ENCODE data around the gene CEP128.

Gene CEP128

DNA sequence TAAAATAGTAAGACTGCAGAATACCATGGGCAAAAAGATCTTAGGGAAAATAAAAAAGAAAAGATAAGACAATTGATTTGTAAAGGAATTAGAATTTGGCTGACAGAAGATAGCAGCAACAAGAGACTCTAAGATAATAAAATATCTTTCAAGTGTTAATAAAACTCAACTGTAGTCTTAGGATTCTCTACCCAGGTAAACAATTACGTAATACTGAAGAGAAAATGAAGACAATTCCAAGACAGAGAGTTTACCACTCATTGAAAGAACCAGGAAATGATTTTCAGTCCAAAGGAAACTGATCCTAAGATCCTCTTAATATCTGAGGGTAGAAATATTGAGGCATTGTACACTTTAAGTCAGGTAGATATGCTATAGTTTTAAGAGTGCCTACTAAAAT, 321.1 kb downstream of the CEP128 start:
- no peak overlapping the region for H3K4me3 ChIP-seq (ENCODE audit: low read depth, low read length)
- no peak for DNase-seq (ENCODE audit: low read depth)
- TF ChIP-seq, protein P1, sequence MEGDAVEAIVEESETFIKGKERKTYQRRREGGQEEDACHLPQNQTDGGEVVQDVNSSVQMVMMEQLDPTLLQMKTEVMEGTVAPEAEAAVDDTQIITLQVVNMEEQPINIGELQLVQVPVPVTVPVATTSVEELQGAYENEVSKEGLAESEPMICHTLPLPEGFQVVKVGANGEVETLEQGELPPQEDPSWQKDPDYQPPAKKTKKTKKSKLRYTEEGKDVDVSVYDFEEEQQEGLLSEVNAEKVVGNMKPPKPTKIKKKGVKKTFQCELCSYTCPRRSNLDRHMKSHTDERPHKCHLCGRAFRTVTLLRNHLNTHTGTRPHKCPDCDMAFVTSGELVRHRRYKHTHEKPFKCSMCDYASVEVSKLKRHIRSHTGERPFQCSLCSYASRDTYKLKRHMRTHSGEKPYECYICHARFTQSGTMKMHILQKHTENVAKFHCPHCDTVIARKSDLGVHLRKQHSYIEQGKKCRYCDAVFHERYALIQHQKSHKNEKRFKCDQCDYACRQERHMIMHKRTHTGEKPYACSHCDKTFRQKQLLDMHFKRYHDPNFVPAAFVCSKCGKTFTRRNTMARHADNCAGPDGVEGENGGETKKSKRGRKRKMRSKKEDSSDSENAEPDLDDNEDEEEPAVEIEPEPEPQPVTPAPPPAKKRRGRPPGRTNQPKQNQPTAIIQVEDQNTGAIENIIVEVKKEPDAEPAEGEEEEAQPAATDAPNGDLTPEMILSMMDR (conservative IDR thresholded peaks at IDR 0.05; ENCODE audit: low read depth, low read length) = no peak

DNA sequence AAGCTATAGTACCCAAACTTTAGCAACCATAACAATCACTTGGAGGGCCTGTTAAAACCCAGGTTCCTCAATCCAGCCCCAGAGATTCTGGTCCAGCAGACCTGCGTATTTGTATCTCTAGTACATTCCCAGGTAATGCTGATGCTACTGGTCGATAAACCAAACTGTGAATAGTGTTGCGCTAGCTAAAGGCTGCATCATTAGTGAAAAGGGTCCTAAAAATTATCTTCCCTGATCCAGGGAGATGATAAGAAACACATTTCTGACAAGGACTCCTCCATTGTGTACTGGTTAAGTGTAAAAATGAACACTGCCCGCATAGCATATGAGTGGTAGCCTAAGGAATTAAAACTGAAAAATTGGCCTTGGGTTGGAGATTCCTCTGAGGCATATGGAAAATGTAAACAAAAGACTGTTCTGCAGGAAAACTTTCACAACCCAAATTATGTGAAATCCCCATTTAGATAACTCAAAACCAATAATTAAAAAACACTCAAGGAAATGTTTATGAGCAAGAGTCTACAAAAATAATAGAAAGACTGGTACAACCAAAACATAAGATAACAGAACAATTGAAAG, 322.7 kb downstream of the CEP128 start:
- TF ChIP-seq, protein P1 (conservative IDR thresholded peaks at IDR 0.05; ENCODE audit: low read depth, low read length) = no peak
- H3K4me3 ChIP-seq (ENCODE audit: low read depth, low read length) = no peak overlapping the region
- no peak for DNase-seq (ENCODE audit: low read depth)

DNA sequence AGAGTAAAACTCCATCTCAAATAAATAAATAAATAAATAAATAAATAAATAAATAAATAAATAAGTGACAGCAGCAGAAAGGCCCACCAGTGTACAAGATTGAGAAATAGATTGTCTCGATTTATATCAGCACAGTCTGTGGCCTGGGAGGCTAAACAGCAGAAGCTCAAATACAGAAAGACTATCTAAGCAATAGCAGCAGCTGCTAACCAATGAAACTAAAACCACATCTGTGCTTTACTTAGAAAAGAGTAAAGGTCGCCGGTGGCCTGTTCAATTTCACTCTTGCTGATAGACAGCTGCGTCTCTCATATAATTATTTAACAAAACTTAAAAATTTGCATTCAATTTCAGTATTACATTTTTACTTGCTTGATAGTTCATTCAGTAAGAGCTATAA, 325.7 kb downstream of the CEP128 start:
- no peak for DNase-seq (ENCODE audit: low read depth)
- H3K4me3 ChIP-seq (ENCODE audit: low read depth, low read length) = no peak overlapping the region
- TF ChIP-seq, protein P1 (conservative IDR thresholded peaks at IDR 0.05; ENCODE audit: low read depth, low read length) = no peak

DNA sequence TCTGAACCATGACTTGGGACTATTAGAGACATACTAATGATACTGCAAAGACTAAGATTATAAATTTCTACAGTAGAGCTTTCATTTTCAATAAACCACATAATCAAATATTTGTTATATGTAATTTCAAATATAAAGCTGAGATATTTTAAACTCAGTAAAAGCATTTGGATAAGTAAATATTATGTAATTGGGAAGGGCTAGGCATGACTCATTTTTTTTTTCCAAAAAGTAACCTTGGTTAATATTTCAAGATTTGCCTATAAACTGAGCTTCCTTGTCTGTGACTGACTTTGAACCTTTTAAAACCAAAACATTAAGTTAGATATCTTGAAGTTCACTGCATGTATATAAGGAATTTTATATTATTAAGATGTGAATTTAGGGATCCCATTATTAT, 332.5 kb downstream of the CEP128 start:
- H3K4me3 ChIP-seq (ENCODE audit: low read depth, low read length) = no peak overlapping the region
- DNase-seq (ENCODE audit: low read depth) = no peak
- TF ChIP-seq, protein P1 (conservative IDR thresholded peaks at IDR 0.05; ENCODE audit: low read depth, low read length) = no peak

DNA sequence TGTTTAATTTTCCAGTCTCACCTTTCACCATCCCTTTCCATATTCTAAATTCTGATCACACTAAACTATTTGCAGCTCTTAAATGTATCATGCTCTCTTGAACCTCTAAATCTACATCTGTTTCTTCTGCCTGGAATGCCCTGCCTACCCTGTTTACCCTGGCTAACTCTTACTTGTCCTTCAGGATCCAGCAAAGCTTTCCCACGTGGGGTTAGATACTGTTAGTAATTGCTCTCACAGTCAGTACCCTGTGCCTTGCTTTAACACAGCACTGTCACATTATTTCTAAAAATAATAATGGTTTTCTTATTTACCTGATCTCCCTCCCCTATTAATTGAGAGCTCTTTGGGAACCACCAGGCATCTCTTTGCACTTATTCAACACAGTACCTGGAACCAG, 333.0 kb downstream of the CEP128 start:
- H3K4me3 ChIP-seq (ENCODE audit: low read depth, low read length) = no peak overlapping the region
- TF ChIP-seq, protein P1 (conservative IDR thresholded peaks at IDR 0.05; ENCODE audit: low read depth, low read length) = no peak
- DNase-seq (ENCODE audit: low read depth) = no peak

DNA sequence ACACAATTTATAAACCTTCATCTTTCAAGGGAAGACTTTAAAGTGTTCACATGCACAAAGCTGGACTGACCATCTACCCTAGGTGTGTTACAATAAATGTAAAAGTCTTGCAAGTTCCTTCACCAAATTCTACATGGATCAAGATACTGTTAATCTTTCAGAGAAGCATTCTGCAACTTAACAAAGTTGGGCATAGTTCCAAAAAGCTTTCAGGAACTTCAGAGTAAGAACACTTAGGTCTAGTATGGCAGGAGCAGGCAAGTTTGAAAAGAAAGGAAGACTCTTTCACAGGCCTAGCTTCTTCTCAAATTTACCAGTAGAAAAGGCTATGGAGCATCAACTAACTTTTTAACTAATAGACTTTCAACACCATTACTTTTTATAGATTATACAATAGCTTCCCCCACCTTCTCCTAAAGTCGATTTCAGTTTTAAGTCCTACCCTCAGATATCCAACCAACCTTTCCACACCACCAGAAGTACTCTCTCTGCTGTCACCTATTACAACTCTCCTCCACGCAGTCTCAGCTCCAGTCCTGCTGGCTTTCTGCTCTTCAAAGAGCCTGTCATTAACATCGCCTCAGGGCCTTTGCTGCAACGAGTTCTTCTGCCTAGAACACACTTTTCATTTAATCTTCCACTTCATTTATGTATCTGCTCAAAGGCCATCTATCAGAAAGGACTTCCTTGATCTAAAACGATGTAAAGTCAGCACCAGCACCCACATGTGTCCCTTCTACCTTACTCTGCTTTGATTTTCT, 333.9 kb downstream of the CEP128 start:
- H3K4me3 ChIP-seq (ENCODE audit: low read depth, low read length) = no peak overlapping the region
- TF ChIP-seq, protein P1 (conservative IDR thresholded peaks at IDR 0.05; ENCODE audit: low read depth, low read length) = no peak
- peak; percentile 81 for DNase-seq (ENCODE audit: low read depth)

DNA sequence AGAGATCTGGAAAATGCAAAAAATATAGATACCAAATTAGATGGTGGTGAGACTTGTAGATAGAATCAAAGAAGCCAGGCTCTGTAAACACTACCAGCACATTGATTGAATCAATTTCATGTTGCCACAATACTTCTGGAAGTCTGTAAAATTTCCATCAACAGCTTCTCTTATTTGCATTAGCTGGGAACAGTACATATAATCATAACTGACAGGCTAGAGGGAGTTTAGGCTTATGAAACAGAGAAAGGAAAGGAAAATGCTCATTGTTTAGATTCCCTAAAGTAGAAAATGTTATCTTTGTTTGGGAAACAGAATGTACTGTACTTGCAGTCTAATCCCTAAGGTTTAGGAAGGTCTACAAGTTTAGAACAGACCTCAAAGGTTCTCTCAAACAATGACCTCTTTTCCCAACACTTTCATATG, 335.2 kb downstream of the CEP128 start:
- TF ChIP-seq, protein P1 (conservative IDR thresholded peaks at IDR 0.05; ENCODE audit: low read depth, low read length) = no peak
- DNase-seq (ENCODE audit: low read depth) = peak; percentile 26
- H3K4me3 ChIP-seq (ENCODE audit: low read depth, low read length) = no peak overlapping the region
